GM12878 (cell line): ENCODE data around the gene ZNF419. TPM values are rescaled to one million over a fixed set of nuclear protein-coding genes. Genes with fewer than 3 reads are reported as not detected.

ENCODE experiments used
- BHLHE40 ChIP-seq, 2 experiments: fragments of 450-650 bp in 1 of 2; IDR thresholded peaks; 2 replicates each; pipeline ENCODE4 v1.6.1; 2011 to 2017; ENCODE audit warnings: low read depth in 2 of 2, borderline replicate concordance in 1 of 2, improper control_type of control experiment in 1 of 2, low read length in 1 of 2, mild to moderate bottlenecking in 1 of 2
- CBFB ChIP-seq: IDR thresholded peaks from 2 replicates; pipeline ENCODE4 v1.6.1; 2016; ENCODE audit warnings: antibody characterized with exemption, low read depth
- CHD2 ChIP-seq: IDR thresholded peaks from 2 replicates; pipeline ENCODE4 v1.6.1; 2011; ENCODE audit warnings: low read depth, low read length, improper control_type of control experiment, borderline replicate concordance
- EGR1 ChIP-seq, 2 experiments: IDR thresholded peaks; 1 replicate in 1 of 2; 2 replicates in 1 of 2; pipeline ENCODE4 v1.6.1; 2011 to 2012; ENCODE audit warnings: low read depth in 2 of 2, low read length in 2 of 2, borderline replicate concordance in 1 of 2, mild to moderate bottlenecking in 1 of 2, moderate library complexity in 1 of 2
- FOS ChIP-seq: IDR thresholded peaks from 3 replicates; pipeline ENCODE4 v1.6.1; 2011; ENCODE audit warnings: borderline replicate concordance; ENCODE audit not compliant: insufficient read length; ENCODE audit errors: extremely low read depth
- GABPA ChIP-seq: IDR thresholded peaks from 2 replicates; pipeline ENCODE4 v1.6.1; 2014; ENCODE audit warnings: antibody characterized with exemption, low read depth, mild to moderate bottlenecking, inconsistent platforms
- HDGF ChIP-seq: fragments of 450-650 bp; IDR thresholded peaks from 2 replicates; pipeline ENCODE4 v1.6.1; 2016; ENCODE audit warnings: antibody characterized with exemption
- NBN ChIP-seq: fragments of 450-650 bp; IDR thresholded peaks from 2 replicates; pipeline ENCODE4 v1.6.1; 2016
- POLR2A ChIP-seq: IDR thresholded peaks from 2 replicates; pipeline ENCODE4 v1.6.1; 2011; ENCODE audit warnings: low read depth, mild to moderate bottlenecking, low read length
- SIX5 ChIP-seq: IDR thresholded peaks from 2 replicates; pipeline ENCODE4 v1.6.1; 2011; ENCODE audit warnings: mild to moderate bottlenecking, low read depth, low read length, moderate library complexity; ENCODE audit not compliant: severe bottlenecking
- SP1 ChIP-seq: IDR thresholded peaks from one replicate; pipeline ENCODE4 v1.6.1; 2011; ENCODE audit warnings: low read depth, low read length
- TAF1 ChIP-seq: IDR thresholded peaks from 2 replicates; pipeline ENCODE4 v1.6.1; 2011; ENCODE audit warnings: mild to moderate bottlenecking, low read depth, low read length, borderline replicate concordance
- YY1 ChIP-seq: IDR thresholded peaks from 2 replicates; pipeline ENCODE4 v1.6.1; 2011; ENCODE audit warnings: low read depth, mild to moderate bottlenecking, low read length
- ZNF207 ChIP-seq: fragments of 450-650 bp; IDR thresholded peaks from 2 replicates; pipeline ENCODE4 v1.6.1; 2014; ENCODE audit warnings: antibody characterized with exemption, mild to moderate bottlenecking, borderline replicate concordance
- polyA plus RNA-seq, 11 experiments: library from polyadenylated mRNA; depleted of rRNA in 4 of 11; unstranded in 6 of 11; stranded (reverse) in 5 of 11; fragments of >200 nt; fragmentation: Nextera tagmentation in 4 of 11; fragmentation: Illumina TruSeq in 1 of 11; extraction: Ambion mirVana in 4 of 11; extraction: Trizol in 1 of 11; gene quantifications; 1 replicate in 1 of 11; 2 replicates in 10 of 11; pipeline versions ENCODE4 v1.2.1 to v1.2.3, GENCODE V29; 2011 to 2016; ENCODE audit warnings: inconsistent platforms in 2 of 11, missing spikeins in 2 of 11, low read depth in 1 of 11
- total RNA-seq, 4 experiments: library from RNA; depleted of rRNA in 3 of 4; stranded (reverse); fragments of >200 nt in 3 of 4; fragmentation: Illumina TruSeq in 1 of 4; extraction: Trizol in 1 of 4; gene quantifications; 2 replicates each; pipeline versions ENCODE4 v1.2.1 to v1.2.3, GENCODE V29; 2013 to 2021
- TF ChIP-seq, protein P1 (sequence below): fragments of 450-650 bp; IDR thresholded peaks from 2 replicates; pipeline ENCODE4 v1.6.1; 2018; ENCODE audit warnings: borderline replicate concordance, mild to moderate bottlenecking; ENCODE audit not compliant: partially characterized antibody
- TF ChIP-seq, protein P2 (sequence below): fragments of 450-650 bp; IDR thresholded peaks from 2 replicates; pipeline ENCODE4 v1.6.1; 2016; ENCODE audit warnings: mild to moderate bottlenecking, moderate library complexity, borderline replicate concordance
- TF ChIP-seq, protein P3 (sequence below): IDR thresholded peaks from 2 replicates; pipeline ENCODE4 v1.6.1; 2012; ENCODE audit warnings: low read depth, low read length, improper control_type of control experiment
- TF ChIP-seq, protein P4 (sequence below): IDR thresholded peaks from 2 replicates; pipeline ENCODE4 v1.6.1; 2012; ENCODE audit warnings: low read depth, low read length, improper control_type of control experiment

Gene ZNF419
- total and polyA plus RNA-seq, 10 of the 15 experiments (the other 5 are each of a cell fraction or from before 2014, with no cell fraction given) = 0.98 to 12.8 (median 7.3) TPM

DNA sequence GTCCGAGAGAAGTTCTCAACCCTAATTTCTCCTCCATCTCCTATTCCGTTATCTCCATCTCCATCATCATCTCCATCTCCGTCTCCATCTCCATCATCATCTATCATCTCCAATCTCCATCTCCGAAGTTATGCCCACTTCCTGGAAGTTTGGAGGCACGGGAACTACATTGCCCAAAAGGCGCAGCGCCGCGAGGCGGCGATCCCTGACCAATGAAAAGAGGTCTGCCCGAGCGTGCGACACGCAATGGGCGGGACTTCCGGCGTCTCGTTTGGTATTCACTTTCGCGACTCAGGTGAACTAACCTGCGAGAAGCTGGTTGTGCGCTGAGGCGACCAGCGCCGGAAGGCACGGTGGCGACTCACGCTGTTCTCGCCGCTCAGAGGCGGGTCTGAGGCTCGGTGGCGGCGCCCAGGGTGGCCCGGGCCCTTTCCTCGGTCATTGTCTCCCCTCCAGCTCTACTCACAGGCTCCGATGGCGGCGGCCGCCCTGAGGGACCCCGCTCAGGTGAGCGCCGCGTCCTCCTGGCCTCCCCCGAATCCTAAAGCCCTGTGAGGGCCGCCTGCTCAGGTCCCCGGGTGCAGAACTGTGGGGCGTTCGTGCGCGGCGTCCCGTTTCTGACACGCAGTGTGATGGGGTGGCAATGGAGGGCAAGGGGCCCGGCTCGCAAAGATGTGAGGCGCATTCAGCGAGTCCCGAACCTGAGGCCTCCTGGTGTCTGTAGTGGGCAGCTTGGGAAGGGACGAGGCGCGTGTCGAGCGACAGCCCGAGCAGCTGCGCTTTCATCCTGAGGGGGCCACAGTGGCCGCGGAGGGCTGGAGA, at the start of gene ZNF419 (continued):
- TF ChIP-seq ZNF207 = peak; percentile 56; the same call in 1 of the 2 replicates
- peak; percentile 96 for TF ChIP-seq GABPA
- TF ChIP-seq, protein P1, sequence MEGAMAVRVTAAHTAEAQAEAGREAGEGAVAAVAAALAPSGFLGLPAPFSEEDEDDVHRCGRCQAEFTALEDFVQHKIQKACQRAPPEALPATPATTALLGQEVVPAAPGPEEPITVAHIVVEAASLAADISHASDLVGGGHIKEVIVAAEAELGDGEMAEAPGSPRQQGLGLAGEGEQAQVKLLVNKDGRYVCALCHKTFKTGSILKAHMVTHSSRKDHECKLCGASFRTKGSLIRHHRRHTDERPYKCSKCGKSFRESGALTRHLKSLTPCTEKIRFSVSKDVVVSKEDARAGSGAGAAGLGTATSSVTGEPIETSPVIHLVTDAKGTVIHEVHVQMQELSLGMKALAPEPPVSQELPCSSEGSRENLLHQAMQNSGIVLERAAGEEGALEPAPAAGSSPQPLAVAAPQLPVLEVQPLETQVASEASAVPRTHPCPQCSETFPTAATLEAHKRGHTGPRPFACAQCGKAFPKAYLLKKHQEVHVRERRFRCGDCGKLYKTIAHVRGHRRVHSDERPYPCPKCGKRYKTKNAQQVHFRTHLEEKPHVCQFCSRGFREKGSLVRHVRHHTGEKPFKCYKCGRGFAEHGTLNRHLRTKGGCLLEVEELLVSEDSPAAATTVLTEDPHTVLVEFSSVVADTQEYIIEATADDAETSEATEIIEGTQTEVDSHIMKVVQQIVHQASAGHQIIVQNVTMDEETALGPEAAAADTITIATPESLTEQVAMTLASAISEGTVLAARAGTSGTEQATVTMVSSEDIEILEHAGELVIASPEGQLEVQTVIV = peak; percentile 66
- peak; percentile 63; the same call in 1 of the 2 replicates for TF ChIP-seq HDGF
- 0 out of 2 replicates have a peak, but pooled peaks have one; percentile 28 for TF ChIP-seq CBFB
- 0 out of 2 replicates have a peak, but pooled peaks have one; percentile 57 for TF ChIP-seq NBN
- TF ChIP-seq FOS = peak; percentile 31
- TF ChIP-seq TAF1 = peak; percentile 62; the same call in 1 of the 2 replicates
- peak; percentile 90 for TF ChIP-seq SP1
- peak; percentile 94 for TF ChIP-seq CHD2
- TF ChIP-seq BHLHE40 (IDR thresholded peaks at IDR 0.05; ENCODE audit: borderline replicate concordance in 1 of 2, low read depth in 2 of 2, low read length in 1 of 2) = peak; percentile 65 to 73; a peak in 3 of 4 replicates
- TF ChIP-seq, protein P2, sequence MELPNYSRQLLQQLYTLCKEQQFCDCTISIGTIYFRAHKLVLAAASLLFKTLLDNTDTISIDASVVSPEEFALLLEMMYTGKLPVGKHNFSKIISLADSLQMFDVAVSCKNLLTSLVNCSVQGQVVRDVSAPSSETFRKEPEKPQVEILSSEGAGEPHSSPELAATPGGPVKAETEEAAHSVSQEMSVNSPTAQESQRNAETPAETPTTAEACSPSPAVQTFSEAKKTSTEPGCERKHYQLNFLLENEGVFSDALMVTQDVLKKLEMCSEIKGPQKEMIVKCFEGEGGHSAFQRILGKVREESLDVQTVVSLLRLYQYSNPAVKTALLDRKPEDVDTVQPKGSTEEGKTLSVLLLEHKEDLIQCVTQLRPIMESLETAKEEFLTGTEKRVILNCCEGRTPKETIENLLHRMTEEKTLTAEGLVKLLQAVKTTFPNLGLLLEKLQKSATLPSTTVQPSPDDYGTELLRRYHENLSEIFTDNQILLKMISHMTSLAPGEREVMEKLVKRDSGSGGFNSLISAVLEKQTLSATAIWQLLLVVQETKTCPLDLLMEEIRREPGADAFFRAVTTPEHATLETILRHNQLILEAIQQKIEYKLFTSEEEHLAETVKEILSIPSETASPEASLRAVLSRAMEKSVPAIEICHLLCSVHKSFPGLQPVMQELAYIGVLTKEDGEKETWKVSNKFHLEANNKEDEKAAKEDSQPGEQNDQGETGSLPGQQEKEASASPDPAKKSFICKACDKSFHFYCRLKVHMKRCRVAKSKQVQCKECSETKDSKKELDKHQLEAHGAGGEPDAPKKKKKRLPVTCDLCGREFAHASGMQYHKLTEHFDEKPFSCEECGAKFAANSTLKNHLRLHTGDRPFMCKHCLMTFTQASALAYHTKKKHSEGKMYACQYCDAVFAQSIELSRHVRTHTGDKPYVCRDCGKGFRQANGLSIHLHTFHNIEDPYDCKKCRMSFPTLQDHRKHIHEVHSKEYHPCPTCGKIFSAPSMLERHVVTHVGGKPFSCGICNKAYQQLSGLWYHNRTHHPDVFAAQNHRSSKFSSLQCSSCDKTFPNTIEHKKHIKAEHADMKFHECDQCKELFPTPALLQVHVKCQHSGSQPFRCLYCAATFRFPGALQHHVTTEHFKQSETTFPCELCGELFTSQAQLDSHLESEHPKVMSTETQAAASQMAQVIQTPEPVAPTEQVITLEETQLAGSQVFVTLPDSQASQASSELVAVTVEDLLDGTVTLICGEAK = peak; percentile 93
- TF ChIP-seq POLR2A = peak; percentile 86
- TF ChIP-seq, protein P3, sequence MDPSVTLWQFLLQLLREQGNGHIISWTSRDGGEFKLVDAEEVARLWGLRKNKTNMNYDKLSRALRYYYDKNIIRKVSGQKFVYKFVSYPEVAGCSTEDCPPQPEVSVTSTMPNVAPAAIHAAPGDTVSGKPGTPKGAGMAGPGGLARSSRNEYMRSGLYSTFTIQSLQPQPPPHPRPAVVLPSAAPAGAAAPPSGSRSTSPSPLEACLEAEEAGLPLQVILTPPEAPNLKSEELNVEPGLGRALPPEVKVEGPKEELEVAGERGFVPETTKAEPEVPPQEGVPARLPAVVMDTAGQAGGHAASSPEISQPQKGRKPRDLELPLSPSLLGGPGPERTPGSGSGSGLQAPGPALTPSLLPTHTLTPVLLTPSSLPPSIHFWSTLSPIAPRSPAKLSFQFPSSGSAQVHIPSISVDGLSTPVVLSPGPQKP = peak; percentile 76
- TF ChIP-seq, protein P4, sequence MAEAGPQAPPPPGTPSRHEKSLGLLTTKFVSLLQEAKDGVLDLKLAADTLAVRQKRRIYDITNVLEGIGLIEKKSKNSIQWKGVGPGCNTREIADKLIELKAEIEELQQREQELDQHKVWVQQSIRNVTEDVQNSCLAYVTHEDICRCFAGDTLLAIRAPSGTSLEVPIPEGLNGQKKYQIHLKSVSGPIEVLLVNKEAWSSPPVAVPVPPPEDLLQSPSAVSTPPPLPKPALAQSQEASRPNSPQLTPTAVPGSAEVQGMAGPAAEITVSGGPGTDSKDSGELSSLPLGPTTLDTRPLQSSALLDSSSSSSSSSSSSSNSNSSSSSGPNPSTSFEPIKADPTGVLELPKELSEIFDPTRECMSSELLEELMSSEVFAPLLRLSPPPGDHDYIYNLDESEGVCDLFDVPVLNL = 0 out of 2 replicates have a peak, but pooled peaks have one; percentile 18
- TF ChIP-seq YY1 = peak; percentile 65; the same call in 1 of the 2 replicates
- peak in 1 of 2 experiments; percentile 60; a peak in 1 of 3 replicates for TF ChIP-seq EGR1 (IDR thresholded peaks at IDR 0.05; ENCODE audit: borderline replicate concordance in 1 of 2, low read depth in 2 of 2, low read length in 2 of 2)
- peak; percentile 94 for TF ChIP-seq SIX5
